Natural killer cell (primary cell): ENCODE results near the gene SULT2B1. TPM values are rescaled to one million over a fixed set of nuclear protein-coding genes. Genes with fewer than 3 reads are reported as not detected.
"Not testable (repeated sequence)": the region's sequence is repeated elsewhere in the genome, so short reads cannot be mapped to it uniquely, and the experiment has no call there.

Experiments
- ATAC-seq, 3 donors: fragments of 150-1000 bp in 2 of 3; fragments of 200-7000 bp in 1 of 3; cut with Tn5 transposase; 1 replicate in 1 of 3; 2 replicates in 2 of 3; pipeline ENCODE4 v1.10.0; 2021; ENCODE audit warnings: mild to moderate bottlenecking in 2 of 3, moderate library complexity in 2 of 3
- DNase-seq, 2 donors: peaks; one replicate each; pipeline versions ENCODE4 v3.0.0 to v3.0.0-alpha.2; 2013 to 2021; ENCODE audit warnings: mixed read lengths in 1 of 2
- H3K27ac ChIP-seq: one replicate; pipeline ENCODE4 v1.5.1; 2013; ENCODE audit warnings: mild to moderate bottlenecking, low read length
- H3K27me3 ChIP-seq: one replicate; pipeline ENCODE4 v1.6.1; 2013; ENCODE audit warnings: low read length; ENCODE audit not compliant: control insufficient read depth, insufficient read depth
- H3K36me3 ChIP-seq: one replicate; pipeline ENCODE4 v1.6.1; 2013; ENCODE audit warnings: low read length; ENCODE audit not compliant: control insufficient read depth, insufficient read depth
- H3K4me1 ChIP-seq: one replicate; pipeline ENCODE4 v1.6.1; 2013; ENCODE audit warnings: low read length; ENCODE audit not compliant: control insufficient read depth, insufficient read depth
- H3K4me3 ChIP-seq: one replicate; pipeline ENCODE4 v1.5.1; 2013; ENCODE audit warnings: low read length
- H3K9me3 ChIP-seq: one replicate; pipeline ENCODE4 v1.6.1; 2013; ENCODE audit warnings: low read length; ENCODE audit not compliant: control insufficient read depth, insufficient read depth
- H3K27ac Mint-ChIP-seq, 2 donors: one replicate each; pipeline ENCODE4 v1.8.0; 2022; ENCODE audit warnings: mild to moderate bottlenecking in 2 of 2, mixed read lengths in 2 of 2, moderate library complexity in 1 of 2
- H3K27me3 Mint-ChIP-seq, 2 donors: one replicate each; pipeline ENCODE4 v1.8.0; 2022; ENCODE audit warnings: low read depth in 2 of 2, mixed read lengths in 2 of 2
- H3K36me3 Mint-ChIP-seq: one replicate; pipeline ENCODE4 v1.8.0; 2022; ENCODE audit warnings: mixed read lengths
- H3K4me1 Mint-ChIP-seq, 2 donors: one replicate each; pipeline ENCODE4 v1.8.0; 2022; ENCODE audit warnings: mixed read lengths in 2 of 2
- H3K4me3 Mint-ChIP-seq: one replicate; pipeline ENCODE4 v1.8.0; 2022; ENCODE audit warnings: mild to moderate bottlenecking, moderate library complexity, mixed read lengths
- H3K9me3 Mint-ChIP-seq, 2 donors: one replicate each; pipeline ENCODE4 v1.8.0; 2022; ENCODE audit warnings: mixed read lengths in 2 of 2
- WGBS: methylation state at CpG from one replicate; pipeline ENCODE4 v1.1.7; 2013; ENCODE audit warnings: missing lambda C conversion rate; ENCODE audit not compliant: insufficient coverage; 5-methylcytosine and 5-hydroxymethylcytosine counted together
- intact Hi-C: fragments of 100-400 bp; cut with micrococcal nuclease; formaldehyde crosslinking; loops from one replicate; pipeline ENCODE4 v1.14.2; 2022
- total RNA-seq, 4 donors: library from RNA; stranded (reverse); fragments of 120-200 nt in 1 of 4; gene quantifications; one replicate each; pipeline versions ENCODE4 v1.2.3 to v1.2.4, GENCODE V29; 2013 to 2022
- TF ChIP-seq, protein P1 (sequence below): fragments of 200-600 bp; IDR thresholded peaks from one replicate; pipeline ENCODE4 v1.8.0; 2022; ENCODE audit warnings: antibody characterized with exemption

Gene SULT2B1
- total RNA-seq, 3 donors from 2014 or later (not counting 1 experiment from before 2014, with no cell fraction given), result 0.40 TPM; not detected in 2

DNA sequence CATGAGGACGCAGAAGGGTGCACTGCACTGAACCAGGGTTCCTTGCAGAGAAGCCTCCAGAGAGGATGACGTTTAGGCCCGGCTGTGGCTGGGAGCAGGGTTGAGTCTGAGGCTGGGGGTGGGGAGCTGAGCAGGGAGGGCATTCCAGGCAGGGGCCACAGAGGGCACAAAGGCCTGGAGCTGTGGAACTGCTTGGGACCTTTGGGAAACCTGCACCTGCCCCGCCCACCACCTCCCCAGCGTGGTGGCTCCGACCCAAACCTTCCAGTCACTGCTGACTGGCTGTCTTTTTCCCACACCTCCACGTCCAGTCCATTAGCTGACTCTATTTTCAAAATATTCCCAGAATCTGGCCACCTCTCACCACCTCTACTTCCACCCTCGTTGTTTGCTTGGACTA, 35.4 kb upstream of the SULT2B1 start:
- TF ChIP-seq, protein P1, sequence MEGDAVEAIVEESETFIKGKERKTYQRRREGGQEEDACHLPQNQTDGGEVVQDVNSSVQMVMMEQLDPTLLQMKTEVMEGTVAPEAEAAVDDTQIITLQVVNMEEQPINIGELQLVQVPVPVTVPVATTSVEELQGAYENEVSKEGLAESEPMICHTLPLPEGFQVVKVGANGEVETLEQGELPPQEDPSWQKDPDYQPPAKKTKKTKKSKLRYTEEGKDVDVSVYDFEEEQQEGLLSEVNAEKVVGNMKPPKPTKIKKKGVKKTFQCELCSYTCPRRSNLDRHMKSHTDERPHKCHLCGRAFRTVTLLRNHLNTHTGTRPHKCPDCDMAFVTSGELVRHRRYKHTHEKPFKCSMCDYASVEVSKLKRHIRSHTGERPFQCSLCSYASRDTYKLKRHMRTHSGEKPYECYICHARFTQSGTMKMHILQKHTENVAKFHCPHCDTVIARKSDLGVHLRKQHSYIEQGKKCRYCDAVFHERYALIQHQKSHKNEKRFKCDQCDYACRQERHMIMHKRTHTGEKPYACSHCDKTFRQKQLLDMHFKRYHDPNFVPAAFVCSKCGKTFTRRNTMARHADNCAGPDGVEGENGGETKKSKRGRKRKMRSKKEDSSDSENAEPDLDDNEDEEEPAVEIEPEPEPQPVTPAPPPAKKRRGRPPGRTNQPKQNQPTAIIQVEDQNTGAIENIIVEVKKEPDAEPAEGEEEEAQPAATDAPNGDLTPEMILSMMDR, result no peak
- DNase-seq (no peak), ATAC-seq (no peak)
- 88% methylated on average over 8 of the region's 8 CpGs for WGBS
- H3K27ac ChIP-seq, result no peak overlapping the region
- no peaks in the 10 kb centered on the region for H3K9me3 ChIP-seq
- H3K9me3 Mint-ChIP-seq, result no peaks in the 10 kb centered on the region
- intact Hi-C loops, result no loop called here
- peaks cover 4 to 6% of the 10 kb centered on the region in 2 donors for H3K4me1 Mint-ChIP-seq
- H3K4me3 Mint-ChIP-seq, result no peak overlapping the region
- H3K4me1 ChIP-seq, result peaks cover 23% of the 10 kb centered on the region
- H3K36me3 Mint-ChIP-seq, result no peaks in the 10 kb centered on the region
- H3K4me3 ChIP-seq, result no peak overlapping the region
- peaks cover 0 to 4% of the 10 kb centered on the region in 2 donors for H3K27me3 Mint-ChIP-seq
- H3K36me3 ChIP-seq, result no peaks in the 10 kb centered on the region
- H3K27me3 ChIP-seq, result peaks cover 10% of the 10 kb centered on the region
- H3K27ac Mint-ChIP-seq, result no peak overlapping the region

DNA sequence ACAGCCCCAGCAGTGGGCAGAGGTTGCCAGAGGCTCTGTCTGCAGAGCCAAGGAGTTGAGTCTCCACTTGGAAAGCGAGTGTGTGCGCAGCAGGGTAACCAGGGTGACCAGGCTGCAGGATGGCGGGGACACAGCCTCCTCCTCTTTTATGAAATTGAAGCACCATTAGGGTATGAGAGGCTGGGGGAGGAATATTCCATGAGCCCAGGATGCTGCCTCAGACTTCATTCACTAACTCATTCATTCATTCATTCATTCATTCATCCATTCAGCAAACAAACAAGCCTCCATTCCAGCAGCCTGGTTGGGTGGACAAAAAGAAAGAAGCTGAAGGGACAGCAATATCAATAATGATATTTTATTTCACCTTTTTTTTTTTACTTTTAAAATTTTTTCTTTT, 33.8 kb upstream of the SULT2B1 start:
- 98% methylated on average over 3 of the region's 3 CpGs for WGBS
- H3K27me3 ChIP-seq, result peaks cover 1% of the 10 kb centered on the region
- DNase-seq (no peak), ATAC-seq (no peak)
- no peak overlapping the region for H3K27ac ChIP-seq
- H3K27me3 Mint-ChIP-seq, result peaks cover 0 to 9% of the 10 kb centered on the region in 2 donors
- H3K4me3 ChIP-seq, result no peak overlapping the region
- no peaks in the 10 kb centered on the region for H3K36me3 Mint-ChIP-seq
- no peaks in the 10 kb centered on the region for H3K36me3 ChIP-seq
- peaks cover 10% of the 10 kb centered on the region for H3K4me1 ChIP-seq
- peaks cover 4 to 6% of the 10 kb centered on the region in 2 donors for H3K4me1 Mint-ChIP-seq
- TF ChIP-seq, protein P1, result no peak
- no peak overlapping the region for H3K27ac Mint-ChIP-seq
- no peak overlapping the region for H3K4me3 Mint-ChIP-seq
- no peaks in the 10 kb centered on the region for H3K9me3 ChIP-seq
- intact Hi-C loops, result no loop called here
- H3K9me3 Mint-ChIP-seq, result no peaks in the 10 kb centered on the region

DNA sequence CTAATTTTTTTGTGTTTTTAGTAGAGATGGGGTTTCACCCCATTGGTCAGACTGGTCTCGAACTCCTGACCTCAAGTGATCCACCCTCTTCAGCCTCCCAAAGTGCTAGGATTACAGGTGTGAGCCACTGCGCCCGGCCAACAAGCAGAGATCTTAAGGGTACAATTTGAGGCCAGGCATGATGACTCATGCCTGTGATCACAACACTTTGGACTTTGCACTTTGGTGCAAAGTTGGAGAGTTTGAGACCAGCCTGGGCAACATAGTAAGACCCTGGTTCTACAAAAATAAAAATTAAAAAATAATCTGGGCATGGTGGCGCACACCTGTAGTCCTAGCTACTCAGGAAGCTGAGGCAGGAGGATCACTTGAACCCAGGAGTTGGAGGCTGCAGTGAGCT, 32.5 kb upstream of the SULT2B1 start:
- DNase-seq, H3K9me3 ChIP-seq, H3K4me3 Mint-ChIP-seq, H3K4me1 Mint-ChIP-seq, intact Hi-C loops, H3K4me1 ChIP-seq, H3K27ac Mint-ChIP-seq, H3K27me3 ChIP-seq, ATAC-seq, H3K27ac ChIP-seq, H3K4me3 ChIP-seq, H3K36me3 ChIP-seq, H3K9me3 Mint-ChIP-seq, H3K36me3 Mint-ChIP-seq: not testable (repeated sequence)
- H3K27me3 Mint-ChIP-seq, result peaks cover 7 to 14% of the 10 kb centered on the region in 2 donors
- WGBS, result 92% methylated on average over 3 of the region's 4 CpGs

DNA sequence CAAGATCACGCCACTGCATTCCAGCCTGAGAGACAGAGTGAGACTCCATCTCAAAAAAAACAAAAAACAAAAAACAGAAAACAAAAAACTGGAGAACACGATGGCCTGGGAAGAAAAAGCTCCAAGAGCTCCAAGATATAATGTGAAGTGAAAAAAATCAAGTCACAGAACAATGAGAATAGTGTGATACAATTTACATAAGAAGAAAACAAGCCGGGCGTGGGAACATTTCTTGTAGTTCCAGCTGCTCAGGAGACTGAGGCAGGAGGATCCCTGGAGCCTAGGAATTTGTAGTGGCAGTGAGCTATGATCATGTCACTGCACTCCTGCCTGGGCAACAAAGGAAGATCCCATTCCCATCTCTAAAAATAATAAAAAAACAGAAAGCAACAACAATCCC, 31.8 kb upstream of the SULT2B1 start:
- Histone ChIP-seq H3K27me3 (no peaks in the 10 kb centered on the region), H3K4me1 (no peaks in the 10 kb centered on the region), H3K27ac (no peak overlapping the region), H3K9me3 (peaks cover 6% of the 10 kb centered on the region), H3K4me3 (no peak overlapping the region), H3K36me3 (no peaks in the 10 kb centered on the region)
- peaks cover 7 to 14% of the 10 kb centered on the region in 2 donors for H3K27me3 Mint-ChIP-seq
- TF ChIP-seq, protein P1, result no peak
- 93% methylated on average over 4 of the region's 4 CpGs for WGBS
- no peak for ATAC-seq
- no peak for DNase-seq
- peaks cover 9% of the 10 kb centered on the region for H3K36me3 Mint-ChIP-seq
- intact Hi-C loops, result no loop called here
- H3K4me1 Mint-ChIP-seq, result no peaks in the 10 kb centered on the region
- H3K4me3 Mint-ChIP-seq, result no peak overlapping the region
- peaks cover 0 to 4% of the 10 kb centered on the region in 2 donors for H3K9me3 Mint-ChIP-seq
- H3K27ac Mint-ChIP-seq, result no peak overlapping the region
